ENCODE data around the gene ZSCAN5B.
"Not testable (repeated sequence)": the region's sequence is repeated elsewhere in the genome, so short reads cannot be mapped to it uniquely, and the experiment has no call there.

Gene ZSCAN5B

GRCh38 chr19:56197646-56198045 lies at the start of gene ZSCAN5B:
TSS of gene ZSCAN5B (minus strand) at chr19:56197783. CDS start at chr19:56193052, 4,731 bp downstream.
- FAIRE-seq: not testable (repeated sequence)

DNA sequence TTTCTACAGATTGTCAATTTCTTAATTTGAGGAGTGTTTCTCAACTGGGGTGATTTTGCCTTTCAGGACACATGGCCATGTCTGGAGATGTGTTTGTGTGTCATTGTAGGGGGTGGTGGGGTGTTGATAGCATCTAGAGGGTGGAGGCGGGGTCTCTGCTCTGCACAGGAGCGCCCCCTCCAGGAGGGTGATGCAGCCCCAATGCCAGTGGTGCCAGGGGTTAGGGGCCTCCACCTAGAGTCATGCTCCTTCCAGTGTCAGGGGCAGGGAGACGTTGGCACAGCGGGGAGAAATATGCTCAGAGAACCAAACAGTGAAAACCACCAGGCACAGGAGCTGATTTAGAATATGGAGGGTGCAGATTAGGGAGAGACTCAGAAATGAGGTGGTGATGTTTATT lies 48.2 kb upstream of the ZSCAN5B start:
- not testable (repeated sequence) for FAIRE-seq

DNA sequence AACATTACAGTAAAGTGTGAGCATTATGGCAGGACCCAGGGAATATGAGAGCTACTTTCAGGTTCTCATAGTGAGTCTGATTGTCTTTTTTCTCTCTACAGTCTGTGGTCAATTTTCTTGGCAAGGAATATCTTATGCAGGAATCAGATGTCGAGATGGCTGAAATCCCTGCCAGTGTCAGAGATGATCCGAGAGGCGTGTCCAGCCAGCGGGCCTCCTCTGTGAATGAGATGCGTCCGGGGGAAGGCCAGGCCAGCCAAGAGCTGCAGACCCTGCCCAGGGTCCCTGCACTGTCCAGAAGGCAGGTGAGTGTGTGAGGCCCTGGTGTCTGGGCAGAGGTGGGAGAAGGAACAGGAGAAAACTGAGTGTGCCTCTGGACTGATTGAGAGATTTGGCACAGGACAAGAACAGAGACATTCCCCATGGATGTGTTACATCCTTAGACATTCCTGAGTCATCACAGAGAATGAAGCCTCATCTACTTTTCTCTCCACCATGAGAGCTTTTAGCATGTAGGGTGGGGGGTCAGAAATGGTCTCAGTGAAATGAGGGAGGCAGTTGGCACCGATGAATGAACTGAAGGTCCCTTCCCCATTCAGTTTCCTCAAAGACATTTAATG lies 47.6 kb upstream of the ZSCAN5B start:
- FAIRE-seq: no peak

GRCh38 chr19:56223481-56223880 lies 25.9 kb upstream of the ZSCAN5B start:
- no peak for FAIRE-seq

- FAIRE-seq: no peak
These were observed 25.3 kb upstream of the ZSCAN5B start for GRCh38 chr19:56222901-56223300.

DNA sequence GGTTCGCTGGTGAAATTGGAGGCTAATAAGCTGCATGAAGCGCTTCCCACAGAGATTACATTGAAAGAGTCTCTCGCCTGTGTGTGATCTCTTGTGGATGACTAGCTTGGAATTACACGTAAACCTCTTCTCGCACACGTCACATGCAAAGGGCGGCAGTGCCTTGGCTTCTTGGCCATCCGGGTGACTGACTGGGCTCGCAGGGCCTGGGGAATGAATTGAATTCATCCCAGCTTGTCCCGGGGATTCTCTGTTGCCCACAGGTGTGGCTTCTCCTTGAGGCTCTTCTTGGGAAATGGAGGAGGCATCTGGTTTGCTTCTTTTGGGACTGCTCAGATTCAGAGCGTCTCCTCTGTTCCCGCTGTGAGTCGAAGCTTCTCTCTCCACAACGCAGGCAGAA lies 24.3 kb upstream of the ZSCAN5B start:
- no peak for FAIRE-seq

DNA sequence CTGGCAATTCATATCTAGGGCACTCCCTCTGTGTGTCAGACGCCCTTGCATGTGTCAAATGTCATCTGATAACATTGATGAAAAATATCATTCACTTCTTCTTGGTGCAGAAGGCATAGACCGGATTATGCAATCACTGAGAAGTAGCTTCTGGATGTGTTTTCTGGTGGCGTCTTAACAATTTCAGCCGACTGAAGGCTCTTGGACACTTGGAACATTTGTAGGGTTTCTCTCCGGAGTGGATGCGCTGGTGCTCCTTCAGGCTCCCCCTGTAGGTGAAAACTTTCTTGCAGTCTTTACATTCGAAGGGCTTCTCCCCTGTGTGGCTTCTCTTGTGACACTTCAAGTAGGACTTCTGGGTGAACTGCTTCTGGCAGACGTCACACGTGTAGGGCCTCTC lies 23.9 kb upstream of the ZSCAN5B start:
- not testable (repeated sequence) for FAIRE-seq

- no peak for FAIRE-seq
These were observed 21.4 kb upstream of the ZSCAN5B start for GRCh38 chr19:56218961-56219360.

DNA sequence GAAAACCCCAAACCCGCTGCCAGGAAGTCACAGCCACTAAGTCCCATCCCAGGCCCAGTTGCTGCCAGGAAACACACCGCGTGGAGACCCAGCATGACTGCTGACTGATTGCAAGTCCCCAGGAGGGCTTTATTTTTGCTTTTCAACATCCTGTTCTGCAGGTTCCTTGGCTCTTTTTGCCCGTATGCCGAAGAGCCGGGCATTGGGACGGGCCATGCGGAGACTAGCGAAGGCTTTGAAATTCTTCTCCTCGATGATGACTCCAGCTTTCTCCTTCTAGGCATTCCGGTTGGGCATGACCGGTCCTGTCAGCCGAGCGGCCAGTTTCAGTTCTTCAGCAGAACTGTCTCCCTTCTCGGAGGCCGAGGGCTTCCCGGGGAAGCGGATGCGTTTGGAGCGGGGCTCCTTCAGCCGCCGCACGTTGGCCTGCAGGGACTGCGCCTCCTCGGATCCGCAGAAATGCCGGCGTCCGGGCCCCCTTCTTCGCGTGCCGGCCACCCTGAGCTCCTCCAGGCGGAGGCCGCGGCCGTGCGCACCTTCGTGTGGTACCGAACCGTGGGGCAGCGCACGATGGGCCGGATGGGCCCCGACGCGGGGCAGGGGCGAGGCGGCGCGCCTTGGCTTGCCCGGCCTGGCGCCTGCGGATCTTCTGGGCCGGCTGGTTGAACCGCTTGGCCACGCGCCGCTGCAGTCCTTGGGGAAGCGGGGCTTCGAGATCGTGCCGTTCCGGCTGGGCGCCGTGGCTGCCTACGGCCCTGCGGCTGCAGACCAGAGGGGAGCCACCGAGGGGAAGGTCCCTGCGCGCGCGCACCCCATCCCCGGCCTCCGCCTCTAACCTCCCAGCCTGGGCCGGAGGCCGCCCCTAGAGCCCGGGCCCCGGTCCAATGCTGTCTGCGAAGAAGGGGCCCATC lies 19.7 kb upstream of the ZSCAN5B start:
- FAIRE-seq: no peak

GRCh38 chr19:56211718-56212117 lies 14.1 kb upstream of the ZSCAN5B start:
- FAIRE-seq: no peak

DNA sequence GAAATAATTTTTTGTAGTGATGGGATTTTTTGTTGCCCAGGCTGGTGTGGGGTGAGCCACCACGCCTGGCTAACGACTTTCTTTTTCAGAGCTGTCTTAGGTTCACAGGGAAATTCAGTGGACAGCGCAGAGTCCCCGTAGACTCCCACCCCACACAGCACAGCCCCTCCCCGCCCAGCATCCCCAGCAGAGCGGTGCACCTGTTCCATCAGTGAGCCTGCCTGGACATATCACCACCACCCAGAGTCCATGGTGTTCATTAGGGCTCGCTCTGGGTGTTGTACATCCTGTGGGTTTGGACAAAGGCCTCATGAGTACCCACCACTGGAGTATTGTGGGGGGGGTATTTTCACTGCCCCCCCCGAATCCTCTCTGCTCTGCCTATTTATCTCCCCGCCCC lies 12.5 kb upstream of the ZSCAN5B start:
- FAIRE-seq: not testable (repeated sequence)

DNA sequence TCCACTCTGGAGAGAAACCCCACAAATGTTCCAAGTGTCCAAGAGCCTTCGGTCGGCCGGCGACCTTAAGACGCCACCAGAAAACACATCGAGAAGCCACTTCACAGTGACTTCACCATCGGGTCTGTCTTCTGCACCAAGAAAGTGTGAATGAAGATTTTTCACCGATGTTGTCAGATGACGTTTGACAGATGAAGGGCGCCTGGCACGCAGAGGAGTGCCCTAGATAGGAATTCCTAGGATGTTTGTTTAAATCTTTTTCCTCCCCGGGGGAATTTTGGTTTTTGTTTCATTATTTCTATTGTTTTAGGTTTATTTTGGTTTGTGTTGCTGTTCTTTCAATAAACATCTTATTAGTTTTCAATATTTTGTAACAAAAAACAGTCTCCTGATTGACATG lies 11.5 kb upstream of the ZSCAN5B start:
- FAIRE-seq: no peak

GRCh38 chr19:56207581-56207980 lies 10.0 kb upstream of the ZSCAN5B start:
- FAIRE-seq: not testable (repeated sequence)

- no peak for FAIRE-seq
These were observed 4.4 kb upstream of the ZSCAN5B start, which contains the start of gene ZSCAN5C for GRCh38 chr19:56201973-56202372. TSS of gene ZSCAN5C (plus strand) at chr19:56202273. CDS start at chr19:56205914, 3,641 bp downstream.

DNA sequence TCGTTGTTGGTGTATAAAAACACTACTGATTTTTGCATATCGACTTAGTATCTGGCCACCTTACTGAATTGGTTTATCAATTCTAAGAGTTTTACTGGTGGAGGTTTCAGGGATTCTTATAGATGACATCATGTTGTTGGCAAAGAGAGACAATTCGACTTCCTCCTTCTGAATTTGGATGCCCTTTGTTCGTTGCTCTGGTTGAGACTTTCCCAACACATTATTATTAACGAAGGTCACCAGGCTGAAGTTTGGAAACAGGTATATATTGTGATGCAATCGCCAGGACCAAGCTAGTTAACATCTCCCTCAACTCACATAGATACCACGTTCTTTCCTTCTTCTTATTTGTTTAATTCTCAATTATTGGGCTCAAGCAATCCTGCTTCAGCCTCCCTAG lies 2.1 kb upstream of the ZSCAN5B start:
- FAIRE-seq: no peak

- no peak for FAIRE-seq
These were observed 3.5 kb downstream of the ZSCAN5B start for GRCh38 chr19:56193981-56194640.

DNA sequence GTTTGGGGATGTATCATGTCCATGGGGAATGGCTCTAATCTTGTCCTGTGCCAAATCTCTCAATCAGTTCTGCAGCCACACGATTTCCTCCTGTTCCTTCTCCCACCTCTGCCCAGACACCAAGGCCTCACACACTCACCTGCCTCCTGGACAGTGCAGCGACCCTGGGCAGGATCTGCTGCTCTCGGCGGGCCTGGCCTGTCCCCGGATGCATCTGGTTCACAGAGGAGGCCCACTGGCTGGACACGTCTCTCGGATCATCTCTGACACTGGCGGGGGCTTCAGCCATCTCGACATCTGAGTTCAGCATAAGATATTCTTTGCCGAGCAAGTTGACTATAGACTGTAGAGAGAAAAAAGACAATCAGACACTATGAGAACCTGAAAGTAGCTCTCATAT lies 5.9 kb downstream of the ZSCAN5B start:
- FAIRE-seq: no peak

GRCh38 chr19:56191115-56191514 lies 6.5 kb downstream of the ZSCAN5B start:
- no peak for FAIRE-seq

- no peak for FAIRE-seq
These were observed 7.8 kb downstream of the ZSCAN5B start for GRCh38 chr19:56189785-56190184.

DNA sequence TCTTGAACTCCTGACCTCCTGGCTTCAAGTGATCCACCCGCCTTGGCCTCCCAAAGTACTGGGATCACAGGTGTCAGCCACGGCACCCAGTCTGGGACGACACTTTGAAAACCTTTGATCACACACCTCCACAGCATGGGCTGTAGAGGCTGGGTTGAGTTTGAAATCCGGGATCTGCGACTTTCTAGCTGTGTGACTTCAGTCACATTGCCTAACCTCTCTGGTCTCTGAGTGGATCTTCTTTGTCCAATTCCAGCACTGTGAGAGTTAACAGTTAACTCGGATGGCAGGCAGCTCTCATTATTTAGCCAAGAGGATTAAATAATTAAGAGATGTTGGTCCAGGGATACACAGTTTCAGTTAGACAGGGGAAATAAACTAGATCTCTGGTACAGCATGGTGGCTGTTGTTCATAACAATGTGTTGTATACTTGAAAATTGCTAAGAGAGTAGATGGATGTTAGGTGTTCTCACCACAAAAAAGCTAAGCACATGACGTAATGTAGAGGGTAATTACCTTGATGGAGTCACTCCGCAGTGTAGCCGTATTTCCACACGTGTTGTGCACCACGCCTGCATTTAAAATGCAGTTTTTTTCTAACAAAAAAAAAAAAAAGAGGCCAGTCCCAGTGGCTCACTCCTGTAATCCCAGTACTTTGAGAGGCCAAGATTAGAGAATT lies 19.9 kb downstream of the ZSCAN5B start:
- FAIRE-seq: no peak

- FAIRE-seq: no peak
These were observed 20.7 kb downstream of the ZSCAN5B start for GRCh38 chr19:56176881-56177280.

DNA sequence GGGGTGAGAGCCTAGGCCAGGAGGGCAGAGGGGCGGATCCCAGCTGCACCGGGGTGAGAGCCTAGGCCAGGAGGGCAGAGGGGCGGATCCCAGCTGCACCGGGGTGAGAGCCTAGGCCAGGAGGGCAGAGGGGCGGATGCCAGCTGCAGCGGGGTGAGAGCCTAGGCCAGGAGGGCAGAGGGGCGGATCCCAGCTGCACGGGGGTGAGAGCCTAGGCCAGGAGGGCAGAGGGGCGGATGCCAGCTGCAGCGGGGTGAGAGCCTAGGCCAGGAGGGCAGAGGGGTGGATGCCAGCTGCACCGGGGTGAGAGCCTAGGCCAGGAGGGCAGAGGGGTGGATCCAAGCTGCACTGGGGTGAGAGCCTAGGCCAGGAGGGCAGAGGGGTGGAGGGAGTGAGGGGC lies 21.3 kb downstream of the ZSCAN5B start:
- not testable (repeated sequence) for FAIRE-seq

DNA sequence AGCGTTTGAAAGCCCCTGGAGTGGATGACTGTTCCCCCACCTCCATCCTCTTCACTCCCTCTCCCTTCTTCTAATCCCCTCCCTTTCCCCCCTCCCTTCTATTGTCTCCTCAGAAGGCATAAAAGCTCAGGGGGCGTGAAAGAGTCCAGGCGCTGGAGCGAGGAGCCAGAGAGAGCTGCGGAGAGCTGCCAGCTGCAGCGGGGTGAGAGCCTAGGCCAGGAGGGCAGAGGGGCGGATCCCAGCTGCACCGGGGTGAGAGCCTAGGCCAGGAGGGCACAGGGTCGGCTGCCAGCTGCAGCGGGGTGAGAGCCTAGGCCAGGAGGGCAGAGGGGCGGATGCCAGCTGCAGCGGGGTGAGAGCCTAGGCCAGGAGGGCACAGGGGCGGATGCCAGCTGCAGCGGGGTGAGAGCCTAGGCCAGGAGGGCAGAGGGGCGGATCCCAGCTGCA lies 21.7 kb downstream of the ZSCAN5B start, which contains the start of gene GALP:
GALP (plus strand) TSS at position 148 of the 447 bp plus-strand sequence. CDS start 1,101 bp downstream, outside the sequence.
- not testable (repeated sequence) for FAIRE-seq
